ENCODE data around the gene PAX5. TPM values are rescaled to one million over a fixed set of nuclear protein-coding genes. Genes with fewer than 3 reads are reported as not detected.

PAX5 gene
- total RNA-seq, 4 donors from 2014 or later: 0.95 to 61.9 (median 3.6) TPM; not detected in 1

DNA sequence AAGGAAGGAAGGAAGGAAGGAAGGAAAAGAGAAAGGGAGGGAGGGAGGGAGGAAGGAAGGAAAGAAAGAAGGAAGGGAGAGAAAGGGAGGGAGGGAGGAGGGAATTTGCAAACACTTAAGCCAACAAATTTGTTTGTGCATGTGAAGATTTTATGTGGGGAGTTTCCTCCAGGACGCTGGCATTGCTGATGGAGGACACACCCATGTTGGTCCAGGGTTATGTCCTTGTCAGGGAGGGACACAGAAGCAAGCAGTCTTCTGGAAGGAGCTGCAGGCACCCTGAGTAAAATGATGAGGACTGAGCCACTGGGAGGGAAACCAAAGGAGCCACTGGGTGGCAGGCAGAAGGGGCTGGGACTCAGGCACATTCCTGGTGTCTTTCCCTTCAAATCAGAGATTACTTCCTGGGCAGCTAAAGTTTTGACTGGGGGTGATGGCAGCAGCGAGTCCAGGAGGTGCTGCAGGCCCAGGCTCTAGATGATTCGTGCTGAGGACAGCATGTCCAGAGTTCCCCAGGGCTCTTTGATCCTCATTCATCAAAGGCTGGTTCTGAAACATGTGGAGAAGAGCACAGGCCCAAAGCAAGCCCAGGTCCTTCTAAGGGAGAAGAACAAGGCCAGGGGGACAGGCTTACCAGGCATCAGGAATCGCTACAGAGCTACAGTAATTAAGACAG, 109.2 kb downstream of the PAX5 start:
- TF ChIP-seq, protein P1, sequence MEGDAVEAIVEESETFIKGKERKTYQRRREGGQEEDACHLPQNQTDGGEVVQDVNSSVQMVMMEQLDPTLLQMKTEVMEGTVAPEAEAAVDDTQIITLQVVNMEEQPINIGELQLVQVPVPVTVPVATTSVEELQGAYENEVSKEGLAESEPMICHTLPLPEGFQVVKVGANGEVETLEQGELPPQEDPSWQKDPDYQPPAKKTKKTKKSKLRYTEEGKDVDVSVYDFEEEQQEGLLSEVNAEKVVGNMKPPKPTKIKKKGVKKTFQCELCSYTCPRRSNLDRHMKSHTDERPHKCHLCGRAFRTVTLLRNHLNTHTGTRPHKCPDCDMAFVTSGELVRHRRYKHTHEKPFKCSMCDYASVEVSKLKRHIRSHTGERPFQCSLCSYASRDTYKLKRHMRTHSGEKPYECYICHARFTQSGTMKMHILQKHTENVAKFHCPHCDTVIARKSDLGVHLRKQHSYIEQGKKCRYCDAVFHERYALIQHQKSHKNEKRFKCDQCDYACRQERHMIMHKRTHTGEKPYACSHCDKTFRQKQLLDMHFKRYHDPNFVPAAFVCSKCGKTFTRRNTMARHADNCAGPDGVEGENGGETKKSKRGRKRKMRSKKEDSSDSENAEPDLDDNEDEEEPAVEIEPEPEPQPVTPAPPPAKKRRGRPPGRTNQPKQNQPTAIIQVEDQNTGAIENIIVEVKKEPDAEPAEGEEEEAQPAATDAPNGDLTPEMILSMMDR (IDR thresholded peaks at IDR 0.05): no peak
- no peak for TF ChIP-seq POLR2A (IDR thresholded peaks at IDR 0.05)
- H3K4me3 ChIP-seq: no peak overlapping the region
- H3K4me1 ChIP-seq: no peaks in the 10 kb centered on the region
- no peaks in the 10 kb centered on the region for H3K9me3 ChIP-seq
- DNase-seq: no peak
- H3K27me3 ChIP-seq: no peaks in the 10 kb centered on the region
- no peaks in the 10 kb centered on the region for H3K36me3 ChIP-seq
- no peak overlapping the region for H3K27ac ChIP-seq

DNA sequence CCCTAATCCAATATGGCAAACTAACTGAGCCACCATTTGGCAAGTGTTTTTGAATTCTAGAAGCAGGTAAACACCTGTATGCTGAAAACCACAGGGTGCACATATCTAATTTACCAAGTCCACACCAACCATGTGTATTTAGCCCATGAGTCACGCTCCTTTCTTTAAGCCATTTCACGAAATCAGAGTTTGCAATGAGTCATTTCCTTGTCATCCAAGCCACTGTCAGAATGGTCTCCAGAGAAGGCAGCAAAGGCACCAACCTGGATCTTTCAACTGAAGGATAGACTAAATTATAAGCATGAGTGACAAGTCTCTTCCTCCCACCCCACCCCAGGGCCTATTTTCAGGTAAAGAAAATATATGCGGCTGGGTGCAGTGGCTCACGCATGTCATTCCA, 110.0 kb downstream of the PAX5 start:
- Histone ChIP-seq H3K27ac (no peak overlapping the region), H3K9me3 (no peaks in the 10 kb centered on the region), H3K27me3 (no peaks in the 10 kb centered on the region), H3K36me3 (no peaks in the 10 kb centered on the region), H3K4me1 (no peaks in the 10 kb centered on the region), H3K4me3 (no peak overlapping the region)
- DNase-seq: no peak
- TF ChIP-seq POLR2A (IDR thresholded peaks at IDR 0.05): no peak
- TF ChIP-seq, protein P1 (IDR thresholded peaks at IDR 0.05): no peak

DNA sequence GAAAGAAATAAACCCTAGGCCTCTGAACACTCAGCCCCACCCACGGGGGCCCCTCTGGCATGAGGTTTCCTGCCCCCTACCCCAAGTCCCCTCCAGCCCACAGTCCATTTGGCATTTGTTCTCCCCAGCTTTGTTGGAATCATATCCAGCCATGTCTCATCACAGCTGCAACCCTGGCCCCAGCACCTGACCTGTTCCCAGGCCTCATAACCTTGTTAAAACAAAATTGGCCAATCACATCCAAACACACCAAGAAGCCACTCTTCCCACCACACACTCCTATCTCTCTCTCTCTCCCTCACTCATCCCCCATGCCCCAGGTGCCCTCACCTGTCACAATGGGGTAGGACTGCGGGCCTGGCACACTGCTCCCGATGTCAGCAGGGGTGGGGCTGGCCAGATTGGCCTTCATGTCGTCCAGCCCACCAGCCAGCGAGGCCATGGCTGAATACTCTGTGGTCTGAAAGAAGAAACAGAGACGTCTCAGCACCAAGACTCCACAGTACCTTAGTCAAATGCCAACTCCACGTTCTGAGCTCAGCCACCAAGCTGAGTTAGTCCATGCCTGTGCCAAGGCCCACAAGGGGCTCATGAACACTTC, 110.9 kb downstream of the PAX5 start:
- H3K4me1 ChIP-seq: no peaks in the 10 kb centered on the region
- TF ChIP-seq POLR2A (IDR thresholded peaks at IDR 0.05): no peak
- TF ChIP-seq, protein P1 (IDR thresholded peaks at IDR 0.05): no peak
- no peaks in the 10 kb centered on the region for H3K27me3 ChIP-seq
- DNase-seq: no peak
- H3K36me3 ChIP-seq: no peaks in the 10 kb centered on the region
- no peak overlapping the region for H3K4me3 ChIP-seq
- no peaks in the 10 kb centered on the region for H3K9me3 ChIP-seq
- no peak overlapping the region for H3K27ac ChIP-seq

DNA sequence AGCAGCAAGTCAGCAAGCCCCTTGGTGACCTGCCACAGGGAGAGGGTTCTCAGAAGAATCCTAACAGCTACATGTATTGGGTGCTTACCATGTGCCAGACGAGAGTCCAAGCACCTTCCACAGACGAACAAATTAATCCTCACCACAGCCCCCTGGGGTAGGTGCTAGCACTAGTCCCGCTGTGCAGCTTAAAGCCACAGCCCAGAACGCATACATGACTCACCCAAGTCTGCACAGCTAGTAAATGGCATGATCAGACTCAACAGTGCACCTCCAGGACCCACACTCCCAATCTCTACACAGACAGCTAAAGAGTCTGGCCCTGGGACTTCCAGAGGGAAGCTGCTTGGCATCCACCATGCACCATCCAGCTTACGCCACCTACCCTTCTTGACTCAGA, 111.5 kb downstream of the PAX5 start:
- no peak for DNase-seq
- H3K27ac ChIP-seq: no peak overlapping the region
- no peak overlapping the region for H3K4me3 ChIP-seq
- H3K36me3 ChIP-seq: no peaks in the 10 kb centered on the region
- no peaks in the 10 kb centered on the region for H3K27me3 ChIP-seq
- no peaks in the 10 kb centered on the region for H3K4me1 ChIP-seq
- no peaks in the 10 kb centered on the region for H3K9me3 ChIP-seq
- TF ChIP-seq POLR2A (IDR thresholded peaks at IDR 0.05): no peak
- TF ChIP-seq, protein P1 (IDR thresholded peaks at IDR 0.05): no peak

DNA sequence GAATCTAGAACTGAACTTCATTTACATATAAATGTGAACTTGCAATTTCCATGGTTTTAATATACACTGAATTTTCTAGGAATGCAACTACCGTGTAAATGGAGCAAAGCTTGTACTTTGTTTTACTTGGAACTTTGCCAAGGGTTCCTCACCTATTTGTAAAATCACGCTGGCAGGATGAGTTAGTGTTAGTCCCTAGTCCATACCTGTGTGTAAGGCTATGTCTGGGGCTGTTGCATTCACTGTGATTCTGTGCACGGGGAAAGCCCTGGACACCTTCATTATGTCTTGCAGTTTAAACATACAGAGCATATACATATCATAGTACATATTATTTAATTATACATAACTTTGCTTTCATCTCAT, 119.9 kb downstream of the PAX5 start:
- H3K36me3 ChIP-seq: no peaks in the 10 kb centered on the region
- no peak for DNase-seq
- H3K4me3 ChIP-seq: no peak overlapping the region
- no peaks in the 10 kb centered on the region for H3K4me1 ChIP-seq
- no peak for TF ChIP-seq POLR2A (IDR thresholded peaks at IDR 0.05)
- TF ChIP-seq, protein P1 (IDR thresholded peaks at IDR 0.05): no peak
- H3K27me3 ChIP-seq: no peaks in the 10 kb centered on the region
- H3K27ac ChIP-seq: no peak overlapping the region
- H3K9me3 ChIP-seq: no peaks in the 10 kb centered on the region
